Uterus (tissue), 2 donors: ENCODE data around the gene FRRS1.

Experiments
- CTCF ChIP-seq, 4 experiments: fragments of 200-600 bp in 2 of 4; fragments of 450-650 bp in 2 of 4; sonication (generic) in 2 of 4; IDR thresholded peaks; one replicate each; pipeline ENCODE4 v1.5.1; 2016 to 2019; ENCODE audit warnings: antibody characterized with exemption in 4 of 4, mild to moderate bottlenecking in 2 of 4, moderate library complexity in 1 of 4
- POLR2A ChIP-seq, 2 donors: fragments of 450-650 bp; IDR thresholded peaks; one replicate each; pipeline ENCODE4 v1.6.1; 2016; ENCODE audit warnings: antibody characterized with exemption in 2 of 2, mild to moderate bottlenecking in 1 of 2, moderate library complexity in 1 of 2

- TF ChIP-seq POLR2A (IDR thresholded peaks at IDR 0.05) (no peak), CTCF (IDR thresholded peaks at IDR 0.05) (no peak)
Observed at GRCh38 chr1:99663501-99663900, 102.9 kb downstream of the FRRS1 start.
